Glomerular visceral epithelial cell (primary cell): ENCODE measurements around the gene RNF144B.
"Not testable (repeated sequence)": the region's sequence is repeated elsewhere in the genome, so short reads cannot be mapped to it uniquely, and the experiment has no call there.

Source experiments
- DNase-seq: peaks from one replicate; pipeline ENCODE4 v3.0.0-alpha.2; 2016; ENCODE audit errors: extremely low spot score

The RNF144B gene

GRCh38 chr6:18409602-18410001, 22.5 kb downstream of the RNF144B start:
- DNase-seq: not testable (repeated sequence)

DNA sequence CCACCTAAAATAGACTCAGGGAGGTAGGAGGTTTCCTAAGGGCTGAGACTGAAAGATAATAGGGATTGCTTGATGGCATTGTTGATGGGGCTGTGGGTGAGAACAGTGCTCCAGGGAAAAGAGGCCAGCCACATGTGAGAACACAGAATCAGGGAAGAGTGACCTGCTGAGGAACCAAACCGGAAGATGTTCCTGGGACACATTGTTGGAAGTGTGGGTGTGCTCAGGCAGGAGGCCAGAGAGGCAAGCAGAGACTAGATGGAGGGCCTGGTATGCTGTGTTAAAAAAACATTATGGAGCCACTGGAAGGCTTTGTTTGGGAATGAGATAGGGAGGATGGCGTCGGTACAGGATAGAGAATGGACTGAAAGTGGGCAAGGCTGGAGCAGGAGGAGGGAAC, 23.3 kb downstream of the RNF144B start:
- DNase-seq: no peak

GRCh38 chr6:18412068-18412467, 24.9 kb downstream of the RNF144B start:
- DNase-seq: no peak

GRCh38 chr6:18412644-18413043, 25.5 kb downstream of the RNF144B start:
- no peak for DNase-seq

GRCh38 chr6:18413381-18413780, 26.2 kb downstream of the RNF144B start:
- DNase-seq: no peak

- DNase-seq: no peak
Measured at GRCh38 chr6:18414116-18414515, 27.0 kb downstream of the RNF144B start.

DNA sequence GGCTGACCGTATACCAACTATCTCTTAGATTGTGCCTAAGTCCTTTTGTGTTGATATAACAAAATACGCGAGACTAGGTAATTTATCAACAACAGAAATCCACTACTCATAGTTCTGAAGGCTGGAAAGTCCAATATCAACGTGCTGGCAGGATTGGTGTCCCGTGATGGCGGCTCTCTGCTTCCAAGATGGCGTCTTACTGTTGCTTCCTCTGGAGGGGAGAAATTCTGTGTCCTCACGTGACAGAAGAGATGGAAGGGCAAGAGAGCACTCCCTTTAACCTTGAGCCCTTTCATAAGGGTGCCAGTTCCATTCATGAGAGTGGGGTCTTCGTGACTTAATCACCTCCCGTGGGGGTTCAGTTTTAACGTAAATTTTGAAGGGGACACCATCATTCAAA, 28.1 kb downstream of the RNF144B start:
- no peak for DNase-seq

DNA sequence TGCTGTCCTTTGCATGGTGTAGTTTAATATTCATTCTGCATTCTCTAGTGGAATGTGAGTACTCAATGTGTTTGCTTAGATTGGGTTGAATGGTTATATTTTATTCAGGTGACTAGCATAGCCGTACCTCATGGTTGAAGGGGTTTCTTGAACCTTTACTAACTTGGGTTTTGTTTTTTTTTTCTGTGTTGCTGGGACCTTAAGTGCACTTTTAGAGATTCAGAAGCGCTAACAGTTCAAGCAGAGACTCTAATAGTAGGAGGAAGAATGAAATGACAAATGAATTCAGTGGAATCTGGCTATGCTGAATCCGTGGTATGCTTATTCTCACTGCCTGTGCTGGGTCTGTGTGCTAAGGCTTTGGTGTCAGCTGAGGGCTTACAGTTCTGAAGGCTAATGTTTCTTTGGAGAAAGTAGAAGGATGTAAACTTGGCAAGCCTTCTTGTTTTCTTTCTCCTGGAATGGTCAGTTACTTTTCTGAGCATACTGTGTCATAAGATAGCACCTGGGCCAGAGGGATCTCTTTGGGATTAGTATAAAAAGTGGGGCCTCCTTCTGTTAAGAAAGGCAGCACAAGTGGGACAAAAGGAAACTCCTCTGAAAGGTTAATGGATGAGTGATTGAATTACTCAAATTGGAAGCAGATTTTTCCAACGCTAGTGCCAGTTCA, 28.7 kb downstream of the RNF144B start:
- DNase-seq: peak; percentile 26

DNA sequence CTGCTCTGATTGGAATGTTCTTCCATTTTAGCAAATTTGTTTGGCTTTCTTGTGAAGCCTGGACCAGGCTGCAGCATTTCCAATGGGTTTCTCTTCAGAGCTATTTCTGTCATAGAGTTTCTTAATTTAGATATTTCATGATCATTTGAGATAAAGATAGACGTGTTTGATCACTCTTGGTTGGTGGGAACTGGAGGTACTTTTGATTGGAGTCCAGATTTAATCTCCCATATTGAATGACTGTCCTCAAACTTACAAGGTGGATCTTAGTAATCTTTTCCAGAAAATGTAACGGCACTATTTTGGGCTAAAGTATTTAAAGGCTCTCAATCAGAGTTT, 29.2 kb downstream of the RNF144B start:
- no peak for DNase-seq

DNA sequence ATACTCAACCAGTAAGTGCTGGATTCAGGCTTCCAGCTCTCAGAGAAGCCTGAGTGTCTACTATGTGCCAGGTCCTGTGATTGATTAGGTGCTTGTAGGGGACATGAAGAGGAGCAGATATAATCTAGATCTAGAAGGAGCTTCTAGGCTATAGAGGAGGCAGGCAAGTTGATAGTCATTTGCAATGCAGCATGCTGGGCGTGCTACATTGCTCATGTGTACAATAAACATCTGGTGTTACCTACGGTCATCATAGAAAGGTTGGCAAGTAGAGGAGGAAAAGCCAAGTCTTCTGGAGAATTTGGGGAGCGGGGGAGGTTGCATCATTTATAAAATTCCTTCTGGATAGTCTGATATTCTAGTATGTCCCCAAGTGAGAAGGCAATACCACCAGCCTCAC, 33.2 kb downstream of the RNF144B start:
- no peak for DNase-seq

GRCh38 chr6:18422136-18422535, 35.0 kb downstream of the RNF144B start:
- DNase-seq: no peak

DNA sequence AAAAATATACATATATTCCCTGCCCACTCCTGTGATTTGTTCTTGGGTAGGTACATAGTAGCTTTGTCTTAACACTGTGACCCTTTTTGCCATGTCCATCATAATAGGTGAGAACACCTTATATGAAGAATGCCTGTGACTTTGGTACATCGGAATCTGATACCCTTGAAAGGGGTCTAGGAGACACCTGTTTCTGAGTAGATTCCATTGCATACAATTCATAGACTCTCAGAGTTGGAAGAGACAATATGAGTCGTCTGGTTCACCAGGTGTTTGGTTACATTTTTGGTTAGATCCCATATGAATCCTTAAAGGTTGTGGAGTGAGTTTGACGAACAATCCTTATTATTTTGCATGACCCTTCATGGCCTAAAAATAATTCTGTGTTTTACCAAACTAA, 36.3 kb downstream of the RNF144B start:
- no peak for DNase-seq

GRCh38 chr6:18424201-18424600, 37.1 kb downstream of the RNF144B start:
- no peak for DNase-seq

- DNase-seq: no peak
Measured at GRCh38 chr6:18425218-18425617, 38.1 kb downstream of the RNF144B start.

- DNase-seq: no peak
Measured at GRCh38 chr6:18427296-18427695, 40.1 kb downstream of the RNF144B start.

DNA sequence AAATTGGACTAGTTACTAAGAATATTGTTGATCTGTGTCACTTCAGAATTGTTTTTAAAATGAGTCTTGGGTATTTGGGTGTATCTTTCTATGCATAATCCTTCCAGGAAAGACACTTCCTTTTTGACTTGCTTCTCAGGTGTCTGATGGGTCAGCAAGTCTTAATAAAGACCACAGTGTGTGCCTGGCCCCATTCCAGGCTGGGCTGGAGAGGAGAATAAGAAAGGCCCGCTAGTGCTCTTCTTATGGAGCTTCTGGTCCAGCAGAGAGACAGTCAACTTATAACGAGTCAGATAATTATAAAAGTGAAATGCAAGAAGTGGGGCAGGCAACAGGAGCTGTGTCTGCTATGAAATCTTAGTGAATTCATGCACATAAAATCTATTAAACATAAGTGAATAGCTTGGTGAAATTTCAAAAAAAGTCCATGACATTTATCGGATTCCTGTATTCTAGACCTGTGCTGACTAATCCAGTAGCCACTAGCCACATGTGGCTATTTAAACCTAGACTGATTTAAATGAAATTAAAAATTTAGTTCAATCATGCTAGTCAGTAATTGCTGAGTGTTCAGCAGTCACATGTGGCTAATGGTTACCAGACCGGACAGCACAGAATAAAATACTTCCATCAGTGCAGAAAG, 42.6 kb downstream of the RNF144B start:
- DNase-seq: no peak

- peak; percentile 42 for DNase-seq
Measured at GRCh38 chr6:18431581-18431980, 44.4 kb downstream of the RNF144B start.

GRCh38 chr6:18432180-18432579, 45.0 kb downstream of the RNF144B start:
- DNase-seq: peak; percentile 63

DNA sequence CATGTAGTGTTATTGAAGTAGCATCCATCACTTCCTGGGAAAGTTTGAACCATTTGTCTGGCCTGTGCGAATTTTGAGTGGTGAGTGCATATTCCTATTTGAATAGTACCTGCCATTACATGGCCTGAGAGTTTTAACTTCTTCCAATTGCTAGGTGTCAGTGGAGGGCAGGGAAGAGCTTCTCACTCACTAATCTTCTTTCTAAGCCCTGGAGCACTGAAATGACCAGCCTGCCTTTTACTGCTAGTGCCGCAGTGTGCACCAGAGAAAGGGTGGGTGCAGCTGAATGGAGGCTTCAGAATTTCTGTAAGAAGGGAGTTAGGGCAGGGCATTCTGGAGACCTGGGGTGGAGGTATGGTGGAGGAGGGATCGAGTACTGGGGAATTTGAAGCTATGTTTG, 45.5 kb downstream of the RNF144B start:
- no peak for DNase-seq

GRCh38 chr6:18433059-18433458, 45.9 kb downstream of the RNF144B start:
- DNase-seq: no peak

DNA sequence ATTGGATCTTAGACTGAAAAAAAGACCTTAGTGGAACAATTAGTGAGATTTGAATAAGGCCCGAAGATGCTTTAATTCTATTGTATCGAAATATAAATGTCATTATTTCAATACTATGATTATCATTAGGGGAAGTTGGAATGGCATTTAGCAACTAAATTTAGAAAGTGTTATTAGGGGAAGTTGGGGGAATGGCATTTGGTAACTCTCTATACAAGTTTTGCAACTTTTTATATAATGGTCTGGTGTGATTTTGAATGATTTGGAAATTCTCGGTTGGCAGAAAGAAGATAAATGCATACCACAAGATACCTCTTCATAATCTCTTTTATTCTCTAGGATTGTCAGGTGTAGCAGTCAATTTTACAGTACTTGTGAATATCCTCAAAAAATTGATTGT, 49.2 kb downstream of the RNF144B start:
- DNase-seq: no peak

- no peak for DNase-seq
Measured at GRCh38 chr6:18439581-18439980, 52.4 kb downstream of the RNF144B start.

DNA sequence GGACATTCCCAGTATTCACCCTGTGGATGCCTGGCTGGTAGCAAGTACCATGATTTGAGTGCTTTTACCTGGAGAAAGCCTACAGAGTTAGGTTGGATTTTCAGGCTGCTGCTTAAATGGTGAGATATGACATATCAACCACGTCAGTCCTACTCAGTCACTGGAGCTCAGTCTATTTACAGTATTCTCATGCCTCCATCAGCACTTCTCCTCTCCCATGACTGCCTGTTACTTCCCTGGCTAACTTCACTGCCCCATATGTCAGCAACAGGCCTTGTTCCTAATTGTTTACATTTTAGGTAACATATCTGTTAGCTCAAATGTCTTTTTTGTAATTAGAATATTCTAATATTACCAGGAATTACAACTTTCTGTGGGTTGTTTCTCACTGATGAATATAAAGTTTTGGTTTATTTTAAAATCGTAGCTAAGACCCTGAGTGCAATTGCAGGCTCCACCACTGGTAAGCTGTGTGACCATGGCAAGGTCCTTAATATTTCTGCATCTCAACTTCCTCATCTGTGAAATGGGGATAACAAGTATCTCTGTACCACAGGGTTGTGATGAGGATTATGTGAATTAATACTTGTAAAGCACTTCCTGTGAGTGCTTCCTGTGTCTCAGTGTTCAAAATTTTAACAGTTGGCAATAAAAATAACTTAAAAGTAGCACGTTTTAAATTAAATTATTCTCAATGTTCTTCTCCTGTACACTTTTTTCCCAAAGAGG, 54.3 kb downstream of the RNF144B start:
- DNase-seq: no peak
